K562 (cell line): Measurements from ENCODE around the gene METTL6. TPM values are rescaled to one million over a fixed set of nuclear protein-coding genes. Genes with fewer than 3 reads are reported as not detected.
A peak's percentile ranks its signal among the peaks of the same experiment; 100 is the strongest.

ENCODE experiments used
- HMGXB4 ChIP-seq: sonication (generic); formaldehyde crosslinking; IDR thresholded peaks from 2 replicates; pipeline ENCODE4 v1.8.1; 2023; ENCODE audit warnings: mild to moderate bottlenecking, missing genetic modification reagents
- NFXL1 ChIP-seq: fragments of 450-650 bp; formaldehyde crosslinking; IDR thresholded peaks from 2 replicates; pipeline ENCODE4 v1.4.0; 2021; ENCODE audit warnings: mild to moderate bottlenecking
- USF2 ChIP-seq: sonication (generic); formaldehyde crosslinking; IDR thresholded peaks from 2 replicates; pipeline ENCODE4 v1.5.0; 2020; ENCODE audit warnings: missing genetic modification reagents
- ZNF407 ChIP-seq: fragments of 450-650 bp; IDR thresholded peaks from 2 replicates; pipeline ENCODE4 v1.6.1; 2016; ENCODE audit warnings: low read depth
- ZNF445 ChIP-seq: fragments of 250-450 bp; sonication (Bioruptor Pico); IDR thresholded peaks from 2 replicates; pipeline ENCODE4 v1.4.0; 2020; ENCODE audit warnings: low read depth, mild to moderate bottlenecking, moderate library complexity
- polyA plus RNA-seq, 8 experiments: library from polyadenylated mRNA; depleted of rRNA in 4 of 8; stranded (reverse) in 5 of 8; unstranded in 3 of 8; fragments of >200 nt; fragmentation: Nextera tagmentation in 2 of 8; fragmentation: Illumina TruSeq in 1 of 8; extraction: Ambion mirVana in 2 of 8; extraction: Trizol in 1 of 8; gene quantifications; 2 replicates each; pipeline versions ENCODE4 v1.2.1 to v1.2.3, GENCODE V29; 2011 to 2014; ENCODE audit warnings: inconsistent platforms in 1 of 8, missing spikeins in 1 of 8
- total RNA-seq, 7 experiments: library from RNA; depleted of rRNA in 6 of 7; stranded (reverse); fragments of >200 nt in 6 of 7; fragmentation: Illumina TruSeq in 2 of 7; extraction: Trizol in 2 of 7; gene quantifications; 2 replicates each; pipeline versions ENCODE4 v1.2.1 to v1.2.3, GENCODE V29; 2011 to 2021; ENCODE audit warnings: low replicate concordance in 1 of 7
- TF ChIP-seq, protein P1 (sequence below): fragments of 250-450 bp; sonication (Bioruptor Pico); IDR thresholded peaks from 2 replicates; pipeline ENCODE4 v1.8.0; 2021; ENCODE audit warnings: borderline replicate concordance, mild to moderate bottlenecking, moderate library complexity; ENCODE audit not compliant: poor library complexity, severe bottlenecking
- TF ChIP-seq, protein P2 (sequence below): fragments of 200-800 bp; sonication (Bioruptor generic); IDR thresholded peaks from 2 replicates; pipeline ENCODE4 v1.6.1; 2017; ENCODE audit warnings: missing genetic modification characterization, missing compliant biosample characterization

METTL6 gene
- total and polyA plus RNA-seq, 9 of the 15 experiments (the other 6 are each of a cell fraction or from before 2014, with no cell fraction given), result 18.8 to 61.5 (median 33.9) TPM

DNA sequence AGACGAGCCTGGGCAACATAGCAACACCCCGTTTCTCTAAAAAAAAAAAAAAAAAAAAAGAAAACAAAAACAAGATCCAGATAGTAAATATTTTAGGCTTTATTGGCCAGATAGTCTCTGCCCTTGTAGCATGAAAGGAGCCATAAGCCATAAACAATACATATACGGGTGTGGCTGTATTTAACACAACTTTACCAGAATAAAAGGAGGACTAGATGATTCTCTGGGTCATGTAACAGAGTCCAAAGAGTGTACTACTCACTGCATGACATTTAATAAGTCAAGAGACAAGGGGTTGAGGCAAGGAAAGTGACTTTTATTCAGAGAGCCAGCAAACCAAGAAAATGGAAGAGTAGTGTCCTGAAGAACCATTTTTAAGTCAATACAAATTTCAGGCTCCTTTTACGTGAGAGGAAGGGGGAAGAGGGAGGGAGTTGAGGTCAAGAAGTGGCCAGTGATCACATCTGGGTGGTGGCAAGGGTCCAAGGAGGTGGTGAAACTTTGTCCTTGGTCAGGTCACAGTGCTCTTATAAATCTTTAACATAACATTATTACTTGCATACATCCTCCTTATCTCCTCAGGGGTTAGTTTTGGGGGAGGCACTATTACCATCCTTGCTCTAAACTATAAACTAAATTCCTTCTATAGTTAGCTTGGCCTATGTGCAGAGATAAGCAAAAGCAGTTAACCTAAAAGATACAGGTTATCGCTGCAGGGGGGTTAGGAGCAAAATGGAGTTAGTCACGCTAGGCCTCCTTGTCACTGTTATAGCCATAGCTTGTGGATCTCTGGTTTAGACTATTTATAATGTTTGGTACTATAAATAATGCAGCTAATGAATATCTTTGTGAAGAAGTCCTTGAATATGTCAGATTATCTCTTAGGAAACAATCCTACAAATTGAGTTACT lies 46.1 kb downstream of the METTL6 start (continued):
- TF ChIP-seq ZNF407, result no peak
- TF ChIP-seq, protein P1, sequence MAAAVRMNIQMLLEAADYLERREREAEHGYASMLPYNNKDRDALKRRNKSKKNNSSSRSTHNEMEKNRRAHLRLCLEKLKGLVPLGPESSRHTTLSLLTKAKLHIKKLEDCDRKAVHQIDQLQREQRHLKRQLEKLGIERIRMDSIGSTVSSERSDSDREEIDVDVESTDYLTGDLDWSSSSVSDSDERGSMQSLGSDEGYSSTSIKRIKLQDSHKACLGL (CRISPR knock-in tag), result peak; percentile 46
- TF ChIP-seq HMGXB4 (CRISPR knock-in tag), result no peak
- peak; percentile 83 for TF ChIP-seq NFXL1
- no peak for TF ChIP-seq USF2 (CRISPR knock-in tag)
- peak; percentile 73; the same call in 1 of the 2 replicates for TF ChIP-seq ZNF445 (CRISPR knock-in tag)
- TF ChIP-seq, protein P2, sequence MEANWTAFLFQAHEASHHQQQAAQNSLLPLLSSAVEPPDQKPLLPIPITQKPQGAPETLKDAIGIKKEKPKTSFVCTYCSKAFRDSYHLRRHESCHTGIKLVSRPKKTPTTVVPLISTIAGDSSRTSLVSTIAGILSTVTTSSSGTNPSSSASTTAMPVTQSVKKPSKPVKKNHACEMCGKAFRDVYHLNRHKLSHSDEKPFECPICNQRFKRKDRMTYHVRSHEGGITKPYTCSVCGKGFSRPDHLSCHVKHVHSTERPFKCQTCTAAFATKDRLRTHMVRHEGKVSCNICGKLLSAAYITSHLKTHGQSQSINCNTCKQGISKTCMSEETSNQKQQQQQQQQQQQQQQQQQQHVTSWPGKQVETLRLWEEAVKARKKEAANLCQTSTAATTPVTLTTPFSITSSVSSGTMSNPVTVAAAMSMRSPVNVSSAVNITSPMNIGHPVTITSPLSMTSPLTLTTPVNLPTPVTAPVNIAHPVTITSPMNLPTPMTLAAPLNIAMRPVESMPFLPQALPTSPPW, result peak; percentile 70
